ENCODE results near the gene KAT6B. TPM values are rescaled to one million over a fixed set of nuclear protein-coding genes. Genes with fewer than 3 reads are reported as not detected.

KAT6B gene
- total and polyA plus RNA-seq, 8 donors: 3.7 to 109 (median 34.3) TPM

DNA sequence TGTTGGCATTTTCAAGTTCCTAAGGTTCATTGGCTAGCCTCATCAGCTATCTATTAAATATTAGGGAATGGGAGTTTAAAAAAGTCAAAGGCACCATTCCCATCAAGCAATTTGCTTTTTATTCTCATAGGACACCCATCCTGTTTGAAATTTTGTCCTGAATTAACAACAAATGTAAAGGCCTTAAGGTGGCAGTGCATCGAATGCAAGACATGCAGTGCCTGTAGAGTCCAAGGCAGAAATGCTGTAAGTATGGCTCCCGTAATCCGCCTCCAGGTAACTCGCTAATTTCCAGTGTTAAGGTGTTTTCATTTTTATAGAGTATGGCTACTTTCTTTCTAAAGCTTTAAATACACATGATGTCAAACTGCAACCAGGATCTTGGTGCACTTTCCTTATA lies 143.1 kb downstream of the KAT6B start:
- H3K36me3 ChIP-seq: peaks cover 0 to 7% (median 0%) of the 10 kb centered on the region in 4 donors
- intact Hi-C loops (cut with DNase I; ENCODE audit: low total_unique reads): no loop called here
- no peaks in the 10 kb centered on the region for H3K27me3 ChIP-seq
- DNase-seq: no peak
- TF ChIP-seq POLR2A (IDR thresholded peaks at IDR 0.05) (no peak), POLR2AphosphoS5 (IDR thresholded peaks at IDR 0.05) (no peak), EP300 (IDR thresholded peaks at IDR 0.05) (no peak), CTCF (IDR thresholded peaks at IDR 0.05) (no peak)
- H3K27ac ChIP-seq: no peak overlapping the region
- no peaks in the 10 kb centered on the region for H3K9me3 ChIP-seq
- H3K4me3 ChIP-seq: no peak overlapping the region
- peaks cover 13 to 46% (median 30%) of the 10 kb centered on the region in 4 donors for H3K4me1 ChIP-seq
- 97 to 99% (median 97%) methylated on average over 4 of the region's 4 CpGs for WGBS, 5 donors

DNA sequence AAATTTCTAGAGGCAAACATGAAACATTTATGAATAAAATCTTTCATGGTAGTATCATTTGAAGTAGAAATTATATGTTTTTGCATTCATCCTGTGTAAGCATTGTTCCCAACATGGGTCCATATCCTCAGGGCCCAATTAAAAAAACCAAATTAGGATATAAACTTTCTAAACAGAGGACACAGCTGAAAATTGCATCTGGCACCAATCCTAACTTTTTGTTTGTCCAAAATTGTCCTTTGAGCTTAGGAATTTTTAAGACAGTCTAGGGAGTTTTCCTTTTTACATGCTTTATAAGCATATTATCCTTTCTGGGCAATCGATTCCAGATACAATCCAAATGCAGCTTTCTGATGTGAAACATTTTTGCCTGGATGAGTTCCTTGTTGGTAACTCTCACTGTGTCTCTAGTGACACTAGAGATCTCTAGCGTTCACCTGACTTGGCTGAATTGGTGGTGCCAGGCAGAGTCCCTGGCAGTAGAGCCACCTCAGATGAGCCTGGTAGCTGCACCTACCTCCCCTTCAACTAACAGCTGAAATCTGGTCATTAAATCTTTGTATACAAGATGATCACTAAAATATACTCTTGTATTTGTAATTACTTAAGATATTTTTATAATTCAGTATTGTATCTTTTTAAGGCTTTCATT lies 147.5 kb downstream of the KAT6B start:
- Histone ChIP-seq H3K27ac (no peak overlapping the region), H3K4me1 (peaks cover 4 to 32% (median 18%) of the 10 kb centered on the region in 4 donors), H3K9me3 (no peaks in the 10 kb centered on the region), H3K36me3 (peaks cover 12 to 45% (median 29%) of the 10 kb centered on the region in 4 donors), H3K4me3 (no peak overlapping the region), H3K27me3 (no peaks in the 10 kb centered on the region)
- intact Hi-C loops (cut with DNase I; ENCODE audit: low total_unique reads): no loop called here
- DNase-seq: no peak
- 74 to 86% (median 77%) methylated on average over 2 of the region's 2 CpGs for WGBS, 5 donors
- no peak for TF ChIP-seq EP300 (IDR thresholded peaks at IDR 0.05)
- no peak for TF ChIP-seq CTCF (IDR thresholded peaks at IDR 0.05)
- TF ChIP-seq POLR2A (IDR thresholded peaks at IDR 0.05): no peak
- no peak for TF ChIP-seq POLR2AphosphoS5 (IDR thresholded peaks at IDR 0.05)

DNA sequence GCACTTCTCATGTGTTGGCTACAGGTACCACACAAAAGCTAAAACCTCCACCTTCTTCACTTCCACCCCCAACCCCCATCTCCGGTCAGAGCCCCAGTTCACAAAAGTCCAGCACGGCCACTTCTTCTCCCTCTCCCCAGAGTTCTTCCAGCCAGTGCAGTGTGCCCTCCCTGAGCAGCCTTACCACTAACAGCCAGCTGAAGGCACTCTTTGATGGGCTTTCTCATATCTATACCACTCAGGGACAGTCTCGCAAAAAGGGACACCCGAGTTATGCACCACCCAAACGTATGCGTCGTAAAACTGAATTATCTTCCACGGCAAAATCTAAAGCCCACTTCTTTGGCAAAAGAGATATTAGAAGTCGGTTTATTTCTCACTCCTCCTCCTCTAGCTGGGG lies 149.4 kb downstream of the KAT6B start:
- Histone ChIP-seq H3K4me1 (peaks cover 0 to 20% (median 9%) of the 10 kb centered on the region in 4 donors), H3K27ac (no peak overlapping the region), H3K9me3 (no peaks in the 10 kb centered on the region), H3K4me3 (no peak overlapping the region), H3K27me3 (no peaks in the 10 kb centered on the region), H3K36me3 (peaks cover 12 to 48% (median 42%) of the 10 kb centered on the region in 4 donors)
- intact Hi-C loops (cut with DNase I; ENCODE audit: low total_unique reads): no loop called here
- WGBS, 5 donors: 96 to 99% (median 98%) methylated on average over 9 of the region's 9 CpGs
- DNase-seq: no peak
- TF ChIP-seq CTCF (IDR thresholded peaks at IDR 0.05) (no peak), EP300 (IDR thresholded peaks at IDR 0.05) (no peak), POLR2A (IDR thresholded peaks at IDR 0.05) (no peak), POLR2AphosphoS5 (IDR thresholded peaks at IDR 0.05) (no peak)

DNA sequence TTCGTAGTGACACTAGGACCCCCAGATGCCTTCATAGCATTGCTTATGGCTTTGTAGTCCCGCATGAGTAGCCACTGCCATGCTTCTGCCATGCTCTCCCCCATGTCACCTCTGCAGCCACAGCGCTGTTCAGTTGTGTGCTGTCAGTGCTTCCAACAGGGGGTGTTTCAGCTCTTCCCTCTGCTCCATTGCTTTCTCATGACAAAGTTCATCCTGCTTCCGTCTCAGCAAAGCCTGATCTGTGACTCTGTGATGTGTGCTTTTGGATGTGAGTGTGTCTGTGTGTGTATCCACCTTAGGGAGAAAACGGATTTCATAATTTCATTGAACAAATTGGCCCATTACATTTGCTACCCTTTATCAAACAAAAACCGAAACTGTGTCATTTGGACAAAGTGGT lies 150.2 kb downstream of the KAT6B start:
- no peak overlapping the region for H3K27ac ChIP-seq
- H3K9me3 ChIP-seq: no peaks in the 10 kb centered on the region
- TF ChIP-seq EP300 (IDR thresholded peaks at IDR 0.05) (no peak), POLR2AphosphoS5 (IDR thresholded peaks at IDR 0.05) (no peak), POLR2A (IDR thresholded peaks at IDR 0.05) (no peak), CTCF (IDR thresholded peaks at IDR 0.05) (no peak)
- H3K36me3 ChIP-seq: peaks cover 12 to 48% (median 43%) of the 10 kb centered on the region in 4 donors
- H3K27me3 ChIP-seq: no peaks in the 10 kb centered on the region
- H3K4me1 ChIP-seq: peaks cover 0 to 23% (median 6%) of the 10 kb centered on the region in 4 donors
- WGBS, 5 donors: 89 to 93% (median 91%) methylated on average over 6 of the region's 6 CpGs
- DNase-seq: no peak
- no peak overlapping the region for H3K4me3 ChIP-seq
- intact Hi-C loops (cut with DNase I; ENCODE audit: low total_unique reads): no loop called here

Measured in stomach (tissue), 9 donors.